Cardiac muscle cell (in vitro differentiated cells and primary cell): ENCODE measurements around the gene KRTAP1-4. TPM values are rescaled to one million over a fixed set of nuclear protein-coding genes. Genes with fewer than 3 reads are reported as not detected.
"Not testable (repeated sequence)": the region's sequence is repeated elsewhere in the genome, so short reads cannot be mapped to it uniquely, and the experiment has no call there.

Experiments
- DNase-seq, 2 donors: peaks; one replicate each; pipeline versions ENCODE4 v3.0.0 to v3.0.0-alpha.2; 2010 to 2017; ENCODE audit warnings: low read depth in 1 of 2, low spot score in 1 of 2
- H3K27ac ChIP-seq: fragments of 200-600 bp; sonication (generic); 2 replicates; pipeline ENCODE4 v1.5.1; 2016
- H3K27me3 ChIP-seq: fragments of 200-600 bp; sonication (generic); 2 replicates; pipeline ENCODE4 v1.6.0; 2016; ENCODE audit warnings: control low read depth
- H3K36me3 ChIP-seq: fragments of 200-600 bp; sonication (generic); 2 replicates; pipeline ENCODE4 v1.5.1; 2016; ENCODE audit warnings: control low read depth
- H3K4me1 ChIP-seq: fragments of 200-600 bp; sonication (generic); 2 replicates; pipeline ENCODE4 v1.8.1; 2017; ENCODE audit warnings: low read depth, mild to moderate bottlenecking, mixed run types
- H3K4me3 ChIP-seq: fragments of 200-600 bp; sonication (generic); 2 replicates; pipeline ENCODE4 v1.5.1; 2016; ENCODE audit warnings: mild to moderate bottlenecking
- H3K9me3 ChIP-seq: fragments of 200-600 bp; sonication (generic); 2 replicates; pipeline ENCODE4 v1.5.1; 2017; ENCODE audit warnings: low read depth, mild to moderate bottlenecking, control low read depth
- polyA plus RNA-seq: library from polyadenylated mRNA; unstranded; fragments of >200 nt; fragmentation: Nextera tagmentation; extraction: Ambion mirVana; gene quantifications from 2 replicates; pipeline ENCODE4 v1.2.1, GENCODE V29; 2016
- total RNA-seq: library from RNA; depleted of rRNA; stranded (reverse); fragments of >200 nt; gene quantifications from 2 replicates; pipeline ENCODE4 v1.2.3, GENCODE V29; 2016
- TF ChIP-seq, protein P1 (sequence below): IDR thresholded peaks from 2 replicates; pipeline ENCODE4 v1.5.1; 2012; ENCODE audit warnings: low read depth, mild to moderate bottlenecking, low read length

KRTAP1-4 gene
- total and polyA plus RNA-seq, 2 experiments from 2014 or later: not detected

DNA sequence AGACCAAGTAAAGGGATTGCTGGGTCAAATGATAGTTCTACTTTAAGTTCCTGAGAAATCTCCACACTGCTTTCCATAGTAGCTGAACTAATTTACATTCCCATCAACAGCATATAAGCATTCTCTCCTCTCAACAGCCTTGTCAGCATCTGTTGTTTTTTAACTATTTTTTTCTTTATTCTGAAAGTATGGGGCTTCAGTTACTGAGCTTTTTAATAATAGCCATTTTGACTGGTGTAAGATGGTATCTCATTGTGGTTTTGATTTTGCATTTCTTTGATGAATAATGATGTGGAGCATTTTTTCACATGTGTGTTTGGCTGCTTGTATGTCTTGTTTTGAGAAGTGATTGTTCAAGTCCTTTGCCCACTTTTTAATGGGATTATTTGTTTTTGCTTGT, 22.6 kb upstream of the KRTAP1-4 start:
- Histone ChIP-seq H3K4me1 (no peaks in the 10 kb centered on the region), H3K36me3 (no peaks in the 10 kb centered on the region), H3K4me3 (no peak overlapping the region), H3K27me3 (no peaks in the 10 kb centered on the region), H3K27ac (no peak overlapping the region), H3K9me3 (no peaks in the 10 kb centered on the region)
- DNase-seq: no peak
- TF ChIP-seq, protein P1, sequence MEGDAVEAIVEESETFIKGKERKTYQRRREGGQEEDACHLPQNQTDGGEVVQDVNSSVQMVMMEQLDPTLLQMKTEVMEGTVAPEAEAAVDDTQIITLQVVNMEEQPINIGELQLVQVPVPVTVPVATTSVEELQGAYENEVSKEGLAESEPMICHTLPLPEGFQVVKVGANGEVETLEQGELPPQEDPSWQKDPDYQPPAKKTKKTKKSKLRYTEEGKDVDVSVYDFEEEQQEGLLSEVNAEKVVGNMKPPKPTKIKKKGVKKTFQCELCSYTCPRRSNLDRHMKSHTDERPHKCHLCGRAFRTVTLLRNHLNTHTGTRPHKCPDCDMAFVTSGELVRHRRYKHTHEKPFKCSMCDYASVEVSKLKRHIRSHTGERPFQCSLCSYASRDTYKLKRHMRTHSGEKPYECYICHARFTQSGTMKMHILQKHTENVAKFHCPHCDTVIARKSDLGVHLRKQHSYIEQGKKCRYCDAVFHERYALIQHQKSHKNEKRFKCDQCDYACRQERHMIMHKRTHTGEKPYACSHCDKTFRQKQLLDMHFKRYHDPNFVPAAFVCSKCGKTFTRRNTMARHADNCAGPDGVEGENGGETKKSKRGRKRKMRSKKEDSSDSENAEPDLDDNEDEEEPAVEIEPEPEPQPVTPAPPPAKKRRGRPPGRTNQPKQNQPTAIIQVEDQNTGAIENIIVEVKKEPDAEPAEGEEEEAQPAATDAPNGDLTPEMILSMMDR: no peak

DNA sequence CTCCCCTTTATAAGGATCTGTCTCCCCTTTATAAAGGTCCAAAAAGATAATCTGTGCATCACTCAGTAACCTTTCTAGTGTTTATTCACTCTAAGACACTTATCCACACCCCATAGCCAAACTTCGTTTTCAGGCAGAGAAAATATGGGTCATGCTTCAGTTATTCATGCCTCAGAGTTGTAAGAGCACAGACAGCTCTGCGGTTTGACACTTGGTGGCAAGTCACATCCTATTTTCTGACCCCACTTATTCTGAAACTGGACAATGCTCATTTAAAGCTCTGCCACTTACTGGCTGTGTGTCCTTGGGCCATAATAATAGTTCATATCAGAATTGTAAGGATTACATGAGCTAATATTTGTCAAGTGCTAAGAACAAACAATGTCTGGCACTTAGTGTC, 19.1 kb upstream of the KRTAP1-4 start:
- no peaks in the 10 kb centered on the region for H3K27me3 ChIP-seq
- no peak overlapping the region for H3K27ac ChIP-seq
- no peaks in the 10 kb centered on the region for H3K4me1 ChIP-seq
- no peaks in the 10 kb centered on the region for H3K36me3 ChIP-seq
- H3K9me3 ChIP-seq: no peaks in the 10 kb centered on the region
- TF ChIP-seq, protein P1: no peak
- no peak overlapping the region for H3K4me3 ChIP-seq
- DNase-seq: no peak

DNA sequence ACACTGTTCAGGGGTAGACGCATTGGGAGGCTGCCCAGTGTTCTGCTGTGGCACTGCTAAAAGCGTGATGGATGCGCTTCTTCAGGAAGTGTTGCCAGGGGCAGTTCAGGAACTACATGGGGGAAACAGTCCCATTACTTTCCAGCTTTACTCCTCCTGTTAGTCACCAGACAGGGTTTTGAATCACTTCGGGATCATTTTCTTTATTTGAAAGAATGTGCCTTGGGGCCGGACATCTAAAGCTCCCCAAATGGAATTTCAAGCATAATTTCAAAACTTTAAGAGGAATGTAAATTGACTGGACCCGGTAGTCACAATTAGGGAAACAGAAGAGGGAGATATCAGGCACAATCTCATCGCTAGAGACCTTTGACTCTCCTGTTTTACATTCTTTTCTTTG, 18.4 kb upstream of the KRTAP1-4 start:
- Histone ChIP-seq H3K27ac (no peak overlapping the region), H3K4me3 (no peak overlapping the region), H3K9me3 (no peaks in the 10 kb centered on the region), H3K27me3 (no peaks in the 10 kb centered on the region), H3K36me3 (no peaks in the 10 kb centered on the region), H3K4me1 (no peaks in the 10 kb centered on the region)
- TF ChIP-seq, protein P1: no peak
- DNase-seq: no peak

DNA sequence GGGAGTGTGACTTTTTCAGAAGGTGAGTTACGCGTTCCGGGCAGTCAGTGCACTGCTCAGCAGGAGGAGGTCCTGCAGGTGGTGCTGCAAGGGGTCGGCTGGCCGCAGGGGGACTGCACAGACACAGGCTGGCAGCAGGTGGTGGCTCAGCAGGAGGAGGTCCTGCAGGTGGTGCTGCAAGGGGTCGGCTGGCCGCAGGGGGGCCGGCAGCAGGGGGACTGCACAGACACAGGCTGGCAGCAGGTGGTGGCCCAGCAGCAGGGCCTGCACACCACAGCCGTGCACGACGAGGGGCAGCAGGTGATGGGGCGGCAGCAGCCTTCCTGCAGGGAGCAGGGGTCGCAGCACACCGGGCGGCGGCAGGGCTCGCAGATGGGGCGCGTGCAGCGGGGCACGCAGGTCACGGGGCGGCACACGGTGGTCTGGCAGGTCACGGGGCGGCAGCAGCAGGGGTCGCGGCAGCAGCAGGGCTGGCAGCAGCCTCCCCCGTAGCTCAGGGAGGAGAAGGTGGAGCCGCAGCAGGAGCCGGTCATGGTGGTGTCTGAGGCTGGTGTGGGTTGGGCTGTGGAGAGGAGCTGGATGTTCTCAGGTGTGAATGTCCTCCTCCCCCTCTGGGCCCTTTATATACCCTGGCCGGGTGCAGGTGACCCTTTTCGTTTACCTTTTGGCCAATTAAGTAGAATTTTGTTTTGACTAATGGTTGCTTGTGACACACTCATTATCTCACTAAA, 16.9 kb upstream of the KRTAP1-4 start, which contains the start of gene KRTAP2-1:
TSS of gene KRTAP2-1 (minus strand) at position 582 of the 731 bp plus-strand sequence. CDS start at position 533, 49 bp downstream.
- DNase-seq, H3K36me3 ChIP-seq, H3K9me3 ChIP-seq, H3K4me3 ChIP-seq, H3K4me1 ChIP-seq, H3K27ac ChIP-seq, H3K27me3 ChIP-seq: not testable (repeated sequence)

DNA sequence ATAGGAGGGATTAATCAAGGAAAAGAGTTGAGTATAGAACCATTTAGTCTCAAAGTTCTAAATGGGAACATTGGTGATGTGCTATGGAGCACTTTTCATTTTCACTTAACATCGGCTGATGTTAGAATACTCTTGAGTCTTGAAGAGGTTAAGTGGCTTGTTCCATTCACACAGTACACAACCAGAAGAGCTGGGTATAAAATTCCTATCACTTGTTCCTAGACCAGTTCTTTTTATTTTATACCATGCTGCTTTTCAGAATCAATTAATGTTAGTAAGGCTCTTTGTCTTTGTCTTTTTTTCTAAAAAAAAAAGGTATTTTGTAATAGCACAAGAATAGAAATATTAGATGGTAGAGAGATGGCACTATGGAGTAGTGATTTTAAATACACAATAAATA, 13.0 kb upstream of the KRTAP1-4 start:
- TF ChIP-seq, protein P1: no peak
- Histone ChIP-seq H3K9me3 (no peaks in the 10 kb centered on the region), H3K36me3 (no peaks in the 10 kb centered on the region), H3K4me3 (no peak overlapping the region), H3K27me3 (no peaks in the 10 kb centered on the region), H3K4me1 (no peaks in the 10 kb centered on the region), H3K27ac (no peak overlapping the region)
- DNase-seq: no peak

DNA sequence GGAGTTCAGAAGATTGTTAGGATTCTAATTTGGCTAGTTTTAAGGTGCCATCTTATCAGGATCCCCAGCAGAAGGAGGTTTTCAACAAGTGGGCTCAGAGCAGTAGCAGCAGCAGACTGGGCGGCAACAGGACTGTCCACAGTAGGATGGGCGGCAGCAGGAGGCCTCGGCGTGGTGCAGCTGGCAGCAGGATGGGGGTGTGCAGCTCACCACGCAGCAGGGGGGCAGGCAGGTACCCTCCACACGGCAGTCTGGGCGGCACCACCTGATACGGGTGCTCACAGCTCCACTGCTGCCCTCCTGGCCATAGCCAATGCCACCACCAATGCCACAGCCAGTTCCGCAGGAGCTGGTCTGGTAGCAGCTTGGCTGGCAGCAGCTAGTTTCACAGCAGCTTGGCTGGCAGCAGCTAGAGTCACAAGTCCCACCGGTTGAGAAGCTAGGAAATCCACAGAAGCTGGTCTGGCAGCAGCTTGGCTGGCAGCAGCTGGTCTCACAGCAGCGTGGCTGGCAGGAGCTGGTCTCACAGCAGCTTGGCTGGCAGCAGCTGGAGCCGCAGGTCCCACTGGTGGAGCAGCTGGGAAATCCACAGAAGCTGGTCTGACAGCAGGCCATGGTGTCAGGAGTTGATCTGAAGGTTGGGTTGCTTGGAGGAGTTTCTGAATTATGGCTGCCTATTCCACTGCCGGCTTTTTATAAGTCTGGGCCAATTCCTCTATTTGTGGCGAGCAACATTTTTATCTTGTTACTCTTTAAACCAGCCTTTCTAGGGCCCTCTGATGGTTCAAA, 11.0 kb upstream of the KRTAP1-4 start, which contains the start of gene KRTAP1-1:
TSS of gene KRTAP1-1 (minus strand) at position 668 of the 789 bp plus-strand sequence. CDS start at position 615, 53 bp downstream.
- H3K4me3 ChIP-seq, H3K9me3 ChIP-seq, H3K27me3 ChIP-seq, H3K36me3 ChIP-seq, H3K27ac ChIP-seq, DNase-seq, H3K4me1 ChIP-seq: not testable (repeated sequence)
